Psoas muscle (tissue), 8 donors: ENCODE measurements around the gene MAP3K19. TPM values are rescaled to one million over a fixed set of nuclear protein-coding genes. Genes with fewer than 3 reads are reported as not detected.

Experiments used
- ATAC-seq, 4 donors: fragments of 200-7000 bp; cut with Tn5 transposase; one replicate each; pipeline ENCODE4 v1.9.1; 2020; ENCODE audit warnings: moderate library complexity in 3 of 4, mild to moderate bottlenecking in 2 of 4
- DNase-seq, 2 donors: peaks; one replicate each; pipeline ENCODE4 v3.0.0-alpha.2; 2020
- H3K27ac ChIP-seq: fragments of 200-600 bp; one replicate; pipeline ENCODE4 v1.8.0; 2022
- H3K27me3 ChIP-seq, 3 donors: fragments of 200-600 bp in 1 of 3; one replicate each; pipeline versions ENCODE4 v1.6.1 to v1.8.0; 2013 to 2022; ENCODE audit warnings: low read length in 2 of 3, mild to moderate bottlenecking in 2 of 3, moderate library complexity in 1 of 3; ENCODE audit not compliant: insufficient read depth in 3 of 3
- H3K36me3 ChIP-seq, 2 donors: fragments of 200-600 bp in 1 of 2; one replicate each; pipeline versions ENCODE4 v1.6.1 to v1.8.0; 2013 to 2022; ENCODE audit warnings: low read depth in 1 of 2, mild to moderate bottlenecking in 1 of 2, moderate library complexity in 1 of 2; ENCODE audit not compliant: insufficient read depth in 1 of 2
- H3K4me1 ChIP-seq: fragments of 200-600 bp; one replicate; pipeline ENCODE4 v1.8.0; 2022
- H3K4me3 ChIP-seq: fragments of 200-600 bp; one replicate; pipeline ENCODE4 v1.8.0; 2022; ENCODE audit warnings: mild to moderate bottlenecking
- H3K9me3 ChIP-seq: fragments of 200-600 bp; one replicate; pipeline ENCODE4 v1.8.0; 2022
- CTCF ChIP-seq: fragments of 200-600 bp; IDR thresholded peaks from one replicate; pipeline ENCODE4 v1.8.0; 2022; ENCODE audit warnings: antibody characterized with exemption
- WGBS, 3 donors: extraction: QIAGEN DNeasy Blood & Tissue Kit; methylation state at CpG; one replicate each; pipeline versions ENCODE4 v1.1.6 to v1.1.7; 2013; 5-methylcytosine and 5-hydroxymethylcytosine counted together
- intact Hi-C, 2 donors: fragments of 100-400 bp; cut with DNase I; formaldehyde crosslinking; loops; one replicate each; pipeline versions ENCODE4 v1.11.0 to v1.14.2; 2022
- polyA plus RNA-seq, 3 donors: library from polyadenylated mRNA; stranded (reverse); fragments of 200-250 nt; gene quantifications; one replicate each; pipeline ENCODE4 v1.2.3, GENCODE V29; 2013
- total RNA-seq, 4 donors: library from RNA; stranded (reverse); fragmentation: NEBNext Ultra II Directional in 2 of 4; extraction: Animal tissue kit (Norgen Biotek cat#: 25700) in 2 of 4; gene quantifications; one replicate each; pipeline versions ENCODE4 v1.2.1 to v1.2.4, GENCODE V29; 2021 to 2023
- donor health status: healthy with polysubstance abuse.
- donor health status: DM: no; HTN: no; CAD: no; lungs with moderate emphysema.
- donor health status: Bipolar disorder and iron deficiency.
- donor health status: healthy.
- donor health status: DM: yes; HTN: yes; CAD: no.
- donor health status: DM: no; HTN: no; CAD: no.
- donor health status: DM: no; HTN: no; CAD: no.
- donor health status: DM: yes; HTN: yes; CAD: no.

The MAP3K19 gene
- total and polyA plus RNA-seq, 7 donors: not detected

GRCh38 chr2:135078417-135078816 is 31.2 kb upstream of the MAP3K19 start:
- ATAC-seq: no peak
- Histone ChIP-seq H3K4me1 (no peaks in the 10 kb centered on the region), H3K27me3 (no peaks in the 10 kb centered on the region), H3K9me3 (no peaks in the 10 kb centered on the region), H3K36me3 (peaks cover 0 to 7% of the 10 kb centered on the region in 2 donors), H3K27ac (no peak overlapping the region), H3K4me3 (no peak overlapping the region)
- intact Hi-C loops: no loop called here
- no peak for DNase-seq
- no peak for TF ChIP-seq CTCF

- no peak overlapping the region for H3K27ac ChIP-seq
- H3K4me1 ChIP-seq: no peaks in the 10 kb centered on the region
- no peaks in the 10 kb centered on the region for H3K27me3 ChIP-seq
- H3K4me3 ChIP-seq: no peak overlapping the region
- H3K9me3 ChIP-seq: no peaks in the 10 kb centered on the region
- DNase-seq: no peak
- H3K36me3 ChIP-seq: peaks cover 0 to 4% of the 10 kb centered on the region in 2 donors
- no peak for TF ChIP-seq CTCF
- no peak for ATAC-seq
- WGBS, 3 donors: 91 to 99% (median 96%) methylated on average over 2 of the region's 2 CpGs
- intact Hi-C loops: no loop called here
Measured at GRCh38 chr2:135076556-135076955, 29.3 kb upstream of the MAP3K19 start.

GRCh38 chr2:135074216-135074615 is 27.0 kb upstream of the MAP3K19 start:
- no peak overlapping the region for H3K27ac ChIP-seq
- WGBS, 3 donors: 80 to 96% (median 80%) methylated on average over 3 of the region's 3 CpGs
- intact Hi-C loops: no loop called here
- peaks cover 0 to 4% of the 10 kb centered on the region in 2 donors for H3K36me3 ChIP-seq
- no peaks in the 10 kb centered on the region for H3K9me3 ChIP-seq
- ATAC-seq (peak in 1 of 4 donors; percentile 29), DNase-seq (no peak)
- TF ChIP-seq CTCF: no peak
- H3K4me3 ChIP-seq: no peak overlapping the region
- H3K4me1 ChIP-seq: no peaks in the 10 kb centered on the region
- H3K27me3 ChIP-seq: no peaks in the 10 kb centered on the region

GRCh38 chr2:135072125-135072997 is 25.1 kb upstream of the MAP3K19 start:
- Histone ChIP-seq H3K9me3 (no peaks in the 10 kb centered on the region), H3K27me3 (no peaks in the 10 kb centered on the region), H3K4me3 (no peak overlapping the region), H3K36me3 (no peaks in the 10 kb centered on the region), H3K4me1 (no peaks in the 10 kb centered on the region), H3K27ac (no peak overlapping the region)
- WGBS, 3 donors: 94 to 99% (median 98%) methylated on average over 3 of the region's 3 CpGs
- intact Hi-C loops: no loop called here
- ATAC-seq (no peak), DNase-seq (no peak)
- TF ChIP-seq CTCF: no peak

GRCh38 chr2:135066710-135067109 is 19.5 kb upstream of the MAP3K19 start:
- no peaks in the 10 kb centered on the region for H3K9me3 ChIP-seq
- H3K27ac ChIP-seq: no peak overlapping the region
- no peak overlapping the region for H3K4me3 ChIP-seq
- no peaks in the 10 kb centered on the region for H3K27me3 ChIP-seq
- intact Hi-C loops: no loop called here
- TF ChIP-seq CTCF: no peak
- ATAC-seq (peak; percentile 39 to 75 (median 48)), DNase-seq (no peak)
- peaks cover 0 to 6% of the 10 kb centered on the region in 2 donors for H3K36me3 ChIP-seq
- H3K4me1 ChIP-seq: peaks cover 9% of the 10 kb centered on the region
- 38 to 76% (median 39%) methylated on average over 1 of the region's 1 CpG for WGBS, 3 donors
